ENCODE results near the gene CHD5.

The CHD5 gene

GRCh38 chr1:6152181-6152580 is 27.9 kb downstream of the CHD5 start:
- DNase-seq (ENCODE audit: low spot score): no peak

GRCh38 chr1:6151291-6151822 is 28.8 kb downstream of the CHD5 start:
- no peak for DNase-seq (ENCODE audit: low spot score)

DNA sequence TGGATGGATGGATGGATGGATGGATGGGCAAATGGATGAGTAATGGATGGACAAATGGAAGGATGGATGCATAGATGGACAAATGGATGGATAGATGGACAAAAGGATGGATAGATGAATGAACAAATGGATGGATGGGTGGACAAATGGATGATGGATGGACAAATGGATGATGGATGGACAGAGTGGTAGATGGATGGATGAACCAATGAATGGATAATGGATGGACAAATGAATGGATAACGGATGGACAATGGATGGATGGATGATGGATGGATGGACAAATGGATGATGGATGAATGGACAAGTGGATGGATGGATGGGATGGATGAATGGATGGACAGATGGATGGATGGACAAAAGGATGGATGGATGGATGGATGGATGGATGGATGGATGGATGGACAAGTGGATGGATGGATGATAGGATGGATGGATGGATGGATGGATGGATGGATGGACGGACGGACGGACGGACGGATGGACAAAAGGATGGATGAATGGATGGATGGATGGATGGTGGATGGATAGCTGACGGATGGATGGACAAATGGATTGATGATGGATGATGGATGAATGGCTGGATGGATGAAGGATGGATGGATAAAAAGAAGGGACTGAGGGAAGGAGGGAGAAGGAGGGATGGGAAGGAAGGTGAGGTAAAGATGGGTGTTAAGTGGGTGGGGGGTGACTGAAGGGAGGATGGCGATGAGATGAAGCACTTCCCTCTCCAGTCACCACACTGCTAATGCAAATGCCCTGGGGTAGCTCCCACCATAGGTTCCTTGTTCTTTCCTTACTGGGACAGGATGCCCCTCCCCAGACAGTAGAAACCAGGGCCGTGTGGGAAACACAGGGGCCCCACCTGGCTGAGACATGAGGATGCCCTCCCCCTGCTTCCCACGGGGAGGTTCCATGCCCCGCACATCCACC is 29.8 kb downstream of the CHD5 start:
- DNase-seq (ENCODE audit: low spot score): no peak

DNA sequence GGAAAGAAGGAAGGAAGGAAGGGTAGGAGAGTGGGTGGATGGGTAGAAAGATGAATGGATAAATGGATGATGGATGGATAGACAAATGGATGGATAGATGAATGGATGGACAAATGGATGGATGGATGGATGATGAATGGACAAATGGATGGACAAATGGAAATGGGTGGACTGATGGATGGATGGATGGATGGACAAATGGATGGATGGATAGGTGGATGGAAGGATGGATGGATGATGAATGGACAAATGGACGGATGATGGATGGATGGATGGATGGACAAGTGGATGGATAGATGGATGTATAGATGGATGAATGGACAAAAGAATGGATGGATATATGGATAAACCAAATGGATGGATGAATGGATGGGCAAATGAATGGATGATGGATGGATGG is 30.5 kb downstream of the CHD5 start:
- DNase-seq (ENCODE audit: low spot score): no peak

DNA sequence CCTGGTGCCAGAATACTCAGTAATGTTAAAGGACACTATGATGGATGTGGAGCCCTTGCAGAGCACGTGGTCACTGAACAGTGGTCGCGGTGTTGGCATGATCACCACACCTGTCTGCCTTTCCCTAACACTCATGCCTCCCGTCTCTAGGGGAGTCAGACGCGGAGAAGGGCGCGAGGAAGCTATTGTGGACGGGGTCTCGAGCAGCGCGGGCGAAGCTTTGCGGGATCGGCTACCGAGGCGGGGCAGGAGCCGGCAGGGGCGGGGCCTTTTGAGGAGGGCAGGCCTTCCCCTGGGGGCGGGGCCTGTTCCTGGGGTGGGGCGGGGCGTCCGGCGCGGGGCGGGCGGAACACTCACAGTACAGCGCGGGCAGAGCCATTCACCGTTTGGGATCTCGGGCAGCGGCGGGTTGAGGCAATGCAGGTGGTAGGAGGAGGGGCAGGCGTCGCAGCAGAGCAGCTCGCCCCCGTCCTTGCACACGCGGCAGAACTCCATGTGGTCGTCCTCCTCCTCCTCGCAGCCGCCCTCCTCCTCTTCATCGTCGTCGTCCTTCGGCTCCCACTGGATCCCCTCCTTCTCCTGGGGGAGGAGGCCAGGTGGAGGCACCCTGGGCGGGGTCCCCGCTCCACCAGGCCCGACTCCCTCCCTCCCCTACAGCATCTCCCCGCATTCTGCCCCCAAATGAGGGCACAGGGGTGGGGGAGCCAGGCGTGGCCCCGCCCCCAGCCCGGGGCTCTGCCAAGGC is 31.5 kb downstream of the CHD5 start:
- no peak for DNase-seq (ENCODE audit: low spot score)

DNA sequence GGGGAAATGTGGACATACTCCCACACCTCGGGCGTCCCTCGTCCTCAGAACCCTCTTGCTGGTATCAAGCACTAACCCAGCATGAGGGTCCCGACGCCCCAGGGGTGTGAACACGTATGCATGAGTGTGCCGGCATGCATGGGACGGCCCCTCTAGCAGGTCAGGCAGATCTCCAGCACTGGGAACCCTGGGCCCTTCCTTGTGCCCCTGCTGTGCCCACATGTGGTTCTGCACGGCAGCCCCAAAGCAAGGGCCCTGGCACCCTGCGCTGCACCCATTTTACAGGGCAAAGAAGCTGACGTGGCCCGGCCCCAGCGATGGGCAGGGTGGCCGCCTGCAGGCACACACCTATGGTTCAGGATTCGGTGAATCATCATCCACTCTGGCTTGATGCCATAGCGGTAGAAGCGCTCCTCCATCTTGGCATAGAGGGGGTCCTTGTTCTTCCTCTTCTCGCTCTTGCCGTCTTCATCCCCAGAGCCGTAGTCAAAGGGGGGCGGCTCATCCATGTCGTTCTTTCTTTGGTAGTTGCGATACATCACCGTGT is 34.2 kb downstream of the CHD5 start:
- DNase-seq (ENCODE audit: low spot score): no peak

DNA sequence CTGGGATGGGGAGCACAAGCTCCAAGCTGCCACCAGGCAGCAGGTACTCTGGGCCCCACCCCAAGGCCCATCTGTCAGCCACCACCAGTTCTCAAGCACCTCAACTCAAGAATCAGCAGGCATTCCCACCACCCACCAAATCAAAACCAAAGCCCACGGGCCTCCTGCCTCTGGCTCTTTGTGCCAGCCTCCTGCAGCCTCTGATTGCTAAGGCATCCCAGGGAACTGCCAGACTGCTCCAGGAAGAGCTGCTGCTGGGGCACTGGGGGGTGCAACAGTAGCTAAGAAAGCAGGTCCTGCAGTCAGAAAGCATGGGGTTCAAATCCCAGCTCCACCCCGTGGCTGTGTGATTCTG is 34.7 kb downstream of the CHD5 start:
- DNase-seq (ENCODE audit: low spot score): no peak

GRCh38 chr1:6144647-6145395 is 35.3 kb downstream of the CHD5 start:
- no peak for DNase-seq (ENCODE audit: low spot score)

DNA sequence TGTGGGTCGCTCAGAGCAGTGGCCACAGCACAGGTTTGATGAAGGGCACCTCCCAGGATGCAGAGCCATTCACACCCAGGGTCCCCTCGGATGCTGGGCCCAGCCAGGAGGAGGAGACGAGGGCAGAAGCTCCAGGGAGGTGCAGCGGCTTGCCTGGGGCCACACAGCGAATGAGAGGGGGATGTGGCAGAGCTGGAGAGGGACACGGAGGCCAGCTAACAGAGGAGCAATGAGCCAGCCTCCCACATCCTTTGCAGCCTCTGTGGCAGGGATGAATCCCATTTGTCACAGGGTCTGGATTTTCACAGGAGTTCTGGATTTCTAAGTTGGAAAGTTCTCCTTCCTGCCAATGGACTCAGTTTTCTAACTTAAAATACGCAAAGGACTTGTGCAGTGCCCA is 35.9 kb downstream of the CHD5 start:
- no peak for DNase-seq (ENCODE audit: low spot score)

DNA sequence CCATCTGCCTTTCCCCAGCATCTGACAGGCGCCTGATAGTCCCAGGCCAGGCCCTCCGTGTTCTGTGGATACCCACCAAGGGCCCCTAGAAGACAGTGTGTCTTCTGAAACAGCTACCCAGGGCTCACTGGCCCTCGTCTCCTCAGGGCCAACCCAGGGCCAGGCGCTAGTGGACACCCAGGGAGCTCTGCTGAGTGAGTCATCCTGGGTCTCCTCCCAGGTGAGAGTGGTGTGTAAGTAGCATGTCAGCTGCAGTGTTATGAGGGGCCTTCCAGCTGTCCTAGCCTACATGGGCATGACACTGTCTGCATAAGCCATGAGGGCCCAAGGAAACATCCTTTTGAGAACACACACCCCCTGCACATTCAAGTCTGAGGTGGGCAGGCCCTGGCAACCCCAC is 36.7 kb downstream of the CHD5 start:
- no peak for DNase-seq (ENCODE audit: low spot score)

DNA sequence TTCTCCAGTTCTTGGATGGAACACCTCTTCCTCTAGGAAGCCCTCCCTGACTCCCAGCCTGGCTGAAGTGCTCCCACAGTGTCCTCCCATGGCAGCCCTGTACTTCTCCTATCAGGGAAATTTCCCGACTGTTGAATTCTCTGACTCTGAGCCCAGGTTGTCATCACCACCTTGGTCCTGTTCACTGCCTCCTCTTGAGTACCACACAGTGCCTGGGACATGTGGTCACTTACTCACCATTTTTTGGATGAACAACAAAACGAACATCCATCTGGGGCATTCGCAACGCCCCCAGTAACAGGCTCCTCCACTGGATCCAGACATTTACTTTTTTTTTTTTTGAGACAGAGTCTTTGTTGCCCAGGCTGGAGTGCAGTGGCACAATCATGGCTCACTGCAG is 37.4 kb downstream of the CHD5 start:
- DNase-seq (ENCODE audit: low spot score): no peak

DNA sequence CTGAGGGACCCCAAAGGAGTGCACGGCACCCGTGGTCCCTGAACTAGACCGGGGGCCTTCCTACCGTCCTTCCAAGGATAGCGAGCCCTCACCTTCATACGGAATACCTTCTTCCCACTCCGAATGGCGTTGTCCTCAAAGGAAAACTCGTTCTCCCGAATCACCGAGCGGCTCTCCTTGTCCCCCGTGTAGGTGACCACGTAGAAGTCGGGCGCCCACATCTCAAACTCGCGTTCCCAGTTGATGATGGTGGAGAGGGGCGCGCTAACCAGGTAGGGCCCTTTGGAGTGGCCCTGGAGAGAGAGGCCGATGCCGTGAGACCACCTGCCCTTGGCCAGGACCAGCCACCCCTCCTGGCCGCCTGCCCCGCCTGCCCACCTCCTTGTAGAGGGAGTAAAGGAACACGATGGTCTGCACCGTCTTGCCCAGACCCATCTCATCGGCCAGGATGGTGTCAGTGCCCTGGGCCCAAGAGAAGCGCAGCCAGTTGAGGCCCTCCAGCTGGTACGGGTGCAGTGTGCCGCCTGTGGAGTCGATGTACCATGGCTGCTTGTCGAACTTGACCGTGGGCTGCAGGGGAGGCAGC is 38.0 kb downstream of the CHD5 start:
- DNase-seq (ENCODE audit: low spot score): no peak

DNA sequence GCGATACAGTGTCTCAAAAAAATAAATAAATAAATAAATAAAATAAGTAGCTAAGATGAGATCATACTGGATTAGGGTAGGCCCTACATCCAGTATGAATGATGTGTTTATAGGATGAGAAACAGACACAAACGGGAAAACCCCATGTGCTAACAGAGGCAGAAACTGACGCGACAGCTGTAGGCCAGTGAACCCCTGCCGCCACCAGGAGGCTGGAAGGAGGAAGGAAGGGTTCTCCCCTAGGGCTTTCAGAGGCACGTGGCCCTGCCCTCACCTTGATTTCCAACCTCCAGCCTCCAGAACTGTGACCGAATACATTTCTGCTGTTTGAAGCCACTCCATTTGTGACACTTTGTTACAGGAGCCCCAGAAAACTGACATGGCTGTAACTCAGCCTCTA is 38.5 kb downstream of the CHD5 start:
- peak; percentile 27 for DNase-seq (ENCODE audit: low spot score)

GRCh38 chr1:6140413-6140812 is 39.7 kb downstream of the CHD5 start:
- no peak for DNase-seq (ENCODE audit: low spot score)

GRCh38 chr1:6137758-6138157 is 42.4 kb downstream of the CHD5 start:
- DNase-seq (ENCODE audit: low spot score): no peak

- DNase-seq (ENCODE audit: low spot score): no peak
These were observed 43.5 kb downstream of the CHD5 start for GRCh38 chr1:6136516-6137220.

GRCh38 chr1:6134741-6135510 is 45.2 kb downstream of the CHD5 start:
- DNase-seq (ENCODE audit: low spot score): no peak

GRCh38 chr1:6134206-6134605 is 45.9 kb downstream of the CHD5 start:
- no peak for DNase-seq (ENCODE audit: low spot score)

- DNase-seq (ENCODE audit: low spot score): no peak
These were observed 46.8 kb downstream of the CHD5 start for GRCh38 chr1:6133146-6133895.

- no peak for DNase-seq (ENCODE audit: low spot score)
These were observed 48.6 kb downstream of the CHD5 start for GRCh38 chr1:6131561-6131960.

Data from RKO (cell line).